Body of pancreas (tissue), 4 donors: ENCODE data around the gene RIC3. TPM values are rescaled to one million over a fixed set of nuclear protein-coding genes. Genes with fewer than 3 reads are reported as not detected.

Source experiments
- ATAC-seq: fragments of 150-250 bp; one replicate; pipeline ENCODE4 v1.9.1; 2016
- DNase-seq, 4 donors: peaks; one replicate each; pipeline ENCODE4 v3.0.0-alpha.2; 2019
- H3K27ac ChIP-seq, 4 donors: fragments of 200-600 bp; sonication (generic); 1 replicate in 3 of 4; 2 replicates in 1 of 4; pipeline versions ENCODE4 v1.5.1 to v1.6.1; 2016 to 2019; ENCODE audit warnings: mild to moderate bottlenecking in 1 of 4, mixed read lengths in 1 of 4, moderate library complexity in 1 of 4
- H3K27me3 ChIP-seq, 2 donors: fragments of 200-600 bp; sonication (generic); one replicate each; pipeline ENCODE4 v1.6.0; 2016; ENCODE audit warnings: mild to moderate bottlenecking in 1 of 2
- H3K36me3 ChIP-seq, 2 donors: fragments of 200-600 bp; sonication (generic); replicated peaks in 1 of 2; 2 replicates each; pipeline ENCODE4 v1.5.1; 2016; ENCODE audit warnings: low read depth in 2 of 2; ENCODE audit not compliant: insufficient read depth in 1 of 2
- H3K4me1 ChIP-seq: fragments of 200-600 bp; sonication (generic); one replicate; pipeline ENCODE4 v1.6.0; 2016
- H3K4me3 ChIP-seq, 2 donors: fragments of 200-600 bp; sonication (generic); 1 replicate in 1 of 2; 2 replicates in 1 of 2; pipeline ENCODE4 v1.5.1; 2016 to 2019
- H3K9me3 ChIP-seq, 3 donors: fragments of 200-600 bp; sonication (generic); 1 replicate in 2 of 3; 2 replicates in 1 of 3; pipeline ENCODE4 v1.5.1; 2016
- CTCF ChIP-seq, 7 experiments: fragments of 450-650 bp in 4 of 7; fragments of 200-600 bp in 3 of 7; sonication (generic) in 3 of 7; IDR thresholded peaks; one replicate each; pipeline ENCODE4 v1.5.1; 2016 to 2019; ENCODE audit warnings: antibody characterized with exemption in 7 of 7
- POLR2A ChIP-seq, 3 donors: fragments of 450-650 bp; IDR thresholded peaks; one replicate each; pipeline ENCODE4 v1.6.1; 2016; ENCODE audit warnings: antibody characterized with exemption in 3 of 3, mild to moderate bottlenecking in 2 of 3
- WGBS, 2 donors: methylation state at CpG; one replicate each; pipeline ENCODE4 v1.1.5; 2017; 5-methylcytosine and 5-hydroxymethylcytosine counted together
- intact Hi-C: fragments of 100-400 bp; cut with DNase I; formaldehyde crosslinking; loops from one replicate; pipeline ENCODE4 v1.15.1; 2023
- total RNA-seq, 2 donors: library from RNA; depleted of rRNA; stranded (reverse); fragments of >200 nt; gene quantifications; one replicate each; pipeline ENCODE4 v1.1.0, GENCODE V29; 2016

The RIC3 gene
- total RNA-seq, 2 donors from 2014 or later = 40.0 to 44.5 TPM

DNA sequence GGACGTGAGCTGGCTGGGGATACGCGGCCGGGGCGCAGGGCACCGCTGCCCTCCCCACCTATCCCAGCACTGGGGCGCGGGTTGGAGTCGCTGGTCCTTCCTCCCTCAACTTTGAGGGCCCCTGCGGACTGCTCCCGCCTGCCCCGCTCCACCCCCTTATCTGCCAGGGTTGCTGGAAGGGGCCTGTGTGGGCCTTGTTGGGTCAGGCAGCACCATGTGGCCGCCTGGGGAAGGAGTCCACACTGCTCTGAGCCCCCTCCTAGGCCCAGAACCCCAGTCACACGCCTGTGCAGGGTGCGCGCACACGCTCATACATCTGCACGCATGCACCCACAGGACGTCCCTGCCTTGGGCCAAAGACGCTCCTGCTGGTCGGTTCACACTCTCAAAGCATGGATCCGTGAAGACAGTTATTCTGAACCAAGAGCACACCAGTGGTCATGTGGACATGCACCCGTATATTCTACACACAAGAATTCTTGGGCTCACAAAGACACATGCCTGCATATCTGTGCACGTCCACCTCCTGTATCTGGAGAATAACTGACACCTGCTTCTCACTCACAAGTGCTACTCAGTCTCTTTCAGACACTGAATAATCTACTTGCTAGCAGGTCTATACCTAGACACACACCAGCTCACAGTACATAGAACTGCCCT is 87.1 kb downstream of the RIC3 start:
- Histone ChIP-seq H3K36me3 (no peaks in the 10 kb centered on the region), H3K4me1 (peaks cover 9% of the 10 kb centered on the region), H3K4me3 (no peak overlapping the region), H3K9me3 (no peaks in the 10 kb centered on the region), H3K27ac (no peak overlapping the region), H3K27me3 (no peaks in the 10 kb centered on the region)
- DNase-seq (no peak), ATAC-seq (peak; percentile 14)
- intact Hi-C loops = no loop called here
- 31 to 42% methylated on average over 8 to 22 of the region's 24 CpGs for WGBS, 2 donors
- no peak for TF ChIP-seq POLR2A (IDR thresholded peaks at IDR 0.05)
- no peak for TF ChIP-seq CTCF (IDR thresholded peaks at IDR 0.05)

DNA sequence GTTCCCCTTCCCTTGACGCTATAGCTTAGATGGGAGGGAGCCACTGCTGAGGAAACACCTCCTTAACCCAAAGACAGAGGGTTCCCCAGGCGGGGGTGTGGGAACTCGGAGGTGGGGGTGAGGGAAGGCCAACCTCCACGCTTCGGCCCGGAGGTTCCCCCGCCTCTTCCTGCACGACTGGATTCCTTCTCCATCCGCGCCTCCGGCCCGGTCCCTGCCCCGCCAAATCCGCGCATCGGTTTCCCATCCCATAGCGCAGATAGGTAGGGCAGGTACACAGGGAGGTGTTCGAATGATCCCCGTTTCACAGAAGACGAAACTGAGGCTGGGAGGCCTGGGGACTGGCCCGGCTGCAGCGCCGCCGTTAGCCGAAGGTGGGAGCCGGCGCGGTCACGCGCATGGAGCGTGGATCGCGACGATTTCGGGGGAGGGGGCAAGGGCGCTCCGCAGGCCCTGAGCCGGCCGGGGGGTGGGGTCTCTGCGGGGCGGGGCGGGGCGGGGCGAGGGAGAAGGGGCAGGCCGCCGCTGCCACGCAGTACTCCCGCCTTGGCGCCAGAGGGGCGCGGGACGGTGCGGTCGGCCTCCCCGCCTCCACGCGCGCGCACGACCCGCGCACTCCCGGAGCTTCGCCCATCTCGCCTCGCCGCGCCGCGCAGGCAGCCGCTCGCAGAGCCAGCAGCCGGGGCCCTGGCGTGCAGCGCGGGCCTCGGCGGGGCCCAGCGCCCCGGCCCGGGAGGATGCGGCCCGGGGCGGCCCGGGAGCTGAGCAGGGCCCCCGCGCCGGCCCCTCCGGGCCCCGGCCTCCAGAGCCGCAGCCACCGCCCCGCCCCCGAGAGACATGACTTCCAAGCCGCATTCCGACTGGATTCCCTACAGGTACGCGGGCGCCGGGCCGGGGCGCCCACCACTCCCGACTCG is 87.9 kb downstream of the RIC3 start, which contains the start of gene TUB:
Gene TUB (plus strand): TSS at position 538 of the 917 bp plus-strand sequence. CDS start 300 bp downstream, at position 838.
- H3K27me3 ChIP-seq = no peaks in the 10 kb centered on the region
- H3K27ac ChIP-seq = no peak within 1 kb of the TSS
- ATAC-seq (peak; percentile 48), DNase-seq (peak in 2 of 4 donors; percentile 34 to 42)
- H3K36me3 ChIP-seq = no peaks in the 10 kb centered on the region
- H3K4me3 ChIP-seq = peak within 1 kb of the TSS; percentile 16 to 51
- 0 to 1% methylated on average over 16 to 75 of the region's 104 CpGs for WGBS, 2 donors
- H3K9me3 ChIP-seq = no peaks in the 10 kb centered on the region
- intact Hi-C loops = no loop called here
- H3K4me1 ChIP-seq = peaks cover 9% of the 10 kb centered on the region
- TF ChIP-seq POLR2A (IDR thresholded peaks at IDR 0.05) (no peak), CTCF (IDR thresholded peaks at IDR 0.05) (peak in 1 of 7 experiments; percentile 9)

GRCh38 chr11:8080069-8080670 is 88.7 kb downstream of the RIC3 start:
- DNase-seq = no peak
- H3K4me1 ChIP-seq = peaks cover 9% of the 10 kb centered on the region
- no peak for ATAC-seq
- H3K27ac ChIP-seq = no peak overlapping the region
- no peaks in the 10 kb centered on the region for H3K27me3 ChIP-seq
- no peaks in the 10 kb centered on the region for H3K36me3 ChIP-seq
- no peak for TF ChIP-seq POLR2A (IDR thresholded peaks at IDR 0.05)
- TF ChIP-seq CTCF (IDR thresholded peaks at IDR 0.05) = no peak
- intact Hi-C loops = no loop called here
- no peak overlapping the region for H3K4me3 ChIP-seq
- WGBS, 2 donors = 81 to 87% methylated on average over 21 to 24 of the region's 24 CpGs
- H3K9me3 ChIP-seq = no peaks in the 10 kb centered on the region

GRCh38 chr11:8079111-8079675 is 89.6 kb downstream of the RIC3 start:
- WGBS, 2 donors = 81 to 90% methylated on average over 3 to 4 of the region's 4 CpGs
- Histone ChIP-seq H3K9me3 (no peaks in the 10 kb centered on the region), H3K4me1 (peaks cover 9% of the 10 kb centered on the region), H3K36me3 (no peaks in the 10 kb centered on the region), H3K27me3 (no peaks in the 10 kb centered on the region), H3K4me3 (no peak overlapping the region), H3K27ac (no peak overlapping the region)
- no peak for DNase-seq
- intact Hi-C loops = no loop called here
- ATAC-seq = no peak
- TF ChIP-seq POLR2A (IDR thresholded peaks at IDR 0.05) (no peak), CTCF (IDR thresholded peaks at IDR 0.05) (no peak)
